UCSD-AML1 (cell line): ENCODE data around the gene ITPRID2.
"Not testable (repeated sequence)": the region's sequence is repeated elsewhere in the genome, so short reads cannot be mapped to it uniquely, and the experiment has no call there.

ENCODE experiments used
- DNase-seq: peaks from one replicate; lab custom pipeline; 2025; ENCODE audit not compliant: unreplicated experiment; lab: John Stamatoyannopoulos, UW

The ITPRID2 gene

DNA sequence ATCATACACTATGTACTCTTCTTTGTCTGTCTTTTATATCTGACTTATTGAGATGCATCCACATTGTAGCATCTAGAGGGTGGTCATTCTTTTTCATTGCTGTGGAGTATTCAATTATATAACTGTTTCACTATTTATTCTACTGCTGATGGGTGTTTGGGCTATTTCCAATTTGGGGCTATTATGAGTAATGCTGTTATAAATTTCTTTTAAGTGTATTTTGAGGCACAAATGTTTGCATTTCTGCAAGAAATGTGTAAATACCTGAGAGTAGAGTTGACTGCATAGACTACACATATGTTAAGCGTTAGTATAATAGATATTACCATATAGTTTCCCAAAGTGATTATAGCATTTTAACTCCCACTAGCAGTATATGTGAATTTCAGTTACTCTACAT lies 67.2 kb downstream of the ITPRID2 start:
- DNase-seq: no peak

DNA sequence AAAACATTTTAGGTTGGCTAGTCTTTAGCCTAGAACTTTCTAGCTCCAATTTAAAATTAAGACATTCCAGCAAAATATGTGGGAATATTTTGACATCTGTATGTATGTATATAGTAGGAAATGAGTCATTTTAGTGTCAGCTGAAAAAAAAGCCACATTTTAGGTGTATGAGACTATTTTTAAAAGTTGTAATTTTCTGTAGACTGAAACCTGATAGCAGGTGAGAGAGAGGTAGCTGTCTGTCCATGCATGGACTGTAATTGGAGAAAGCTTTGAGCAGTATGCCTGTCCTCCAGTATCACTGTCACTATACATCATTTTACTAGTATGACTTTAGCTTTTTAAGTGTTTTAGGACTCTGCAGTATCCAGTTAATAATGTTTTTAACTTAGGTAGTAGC lies 68.0 kb downstream of the ITPRID2 start:
- no peak for DNase-seq

DNA sequence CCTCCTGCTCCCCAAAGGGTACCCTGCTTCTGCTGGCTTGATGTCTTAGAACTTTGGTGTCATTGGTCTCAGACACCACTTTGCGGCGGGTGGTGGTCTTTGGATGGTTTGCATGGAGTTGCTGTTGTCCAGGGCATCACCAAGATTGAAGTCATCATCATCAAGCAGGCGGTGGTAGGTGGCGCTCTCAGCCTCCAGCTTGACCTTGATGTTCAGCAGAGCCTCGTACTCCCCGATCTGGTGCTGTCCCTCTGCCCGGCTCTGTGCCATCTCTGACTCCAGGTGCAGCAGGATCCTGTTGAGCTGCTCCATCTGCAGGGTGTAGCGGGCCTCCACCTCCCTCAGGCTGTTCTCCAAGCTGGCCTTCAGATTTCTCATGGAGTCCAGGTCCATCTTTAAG lies 69.6 kb downstream of the ITPRID2 start:
- not testable (repeated sequence) for DNase-seq

DNA sequence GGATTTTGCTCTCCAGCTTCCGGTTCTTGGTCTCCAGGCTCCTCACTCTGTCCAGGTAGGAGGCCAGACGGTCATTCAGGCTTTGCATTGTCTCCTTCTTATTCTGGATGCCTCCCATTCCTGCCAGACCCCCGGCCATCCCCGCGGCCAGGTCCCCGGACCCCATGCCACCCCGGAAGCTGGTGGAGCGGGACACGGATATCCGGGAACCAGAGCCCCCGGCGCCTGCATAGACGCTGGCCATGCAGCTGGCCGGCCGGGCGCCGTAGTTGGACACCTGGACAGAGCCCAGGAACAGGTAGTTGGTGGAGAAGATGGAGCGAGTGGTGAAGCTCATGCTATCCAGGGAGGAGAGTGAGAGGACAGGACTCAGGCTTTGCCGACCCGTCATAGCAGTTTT lies 70.6 kb downstream of the ITPRID2 start:
- DNase-seq: no peak

DNA sequence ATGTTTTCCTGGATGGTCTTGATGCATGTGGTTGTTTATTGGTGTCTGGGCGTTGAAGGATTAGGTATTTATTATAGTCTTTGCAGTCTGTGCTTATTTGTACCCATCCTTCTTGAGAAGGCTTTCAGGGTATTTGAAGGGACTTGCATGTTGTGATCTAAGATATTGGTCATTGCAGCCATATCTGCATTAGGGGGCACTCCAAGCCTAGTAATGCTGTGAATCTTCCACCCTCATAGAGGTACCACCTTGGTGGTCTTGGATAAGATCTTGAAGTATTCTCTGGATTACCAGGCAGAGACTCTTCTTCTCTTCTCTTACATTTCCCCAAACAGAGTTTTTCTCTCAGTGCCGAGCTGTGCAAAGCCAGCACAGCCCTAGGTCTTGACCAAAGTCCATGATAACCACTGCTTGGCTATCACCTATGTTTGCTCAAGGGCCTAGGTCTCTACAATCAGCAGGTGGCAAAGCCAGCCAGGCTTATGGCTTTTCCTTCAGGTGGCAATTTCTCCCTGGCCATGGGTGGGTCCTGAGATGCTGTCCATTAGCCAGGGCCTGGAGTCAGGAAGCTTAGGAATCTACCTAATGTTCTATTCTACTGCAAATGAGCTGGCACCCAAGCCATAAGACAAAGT lies 78.7 kb downstream of the ITPRID2 start:
- DNase-seq: no peak

DNA sequence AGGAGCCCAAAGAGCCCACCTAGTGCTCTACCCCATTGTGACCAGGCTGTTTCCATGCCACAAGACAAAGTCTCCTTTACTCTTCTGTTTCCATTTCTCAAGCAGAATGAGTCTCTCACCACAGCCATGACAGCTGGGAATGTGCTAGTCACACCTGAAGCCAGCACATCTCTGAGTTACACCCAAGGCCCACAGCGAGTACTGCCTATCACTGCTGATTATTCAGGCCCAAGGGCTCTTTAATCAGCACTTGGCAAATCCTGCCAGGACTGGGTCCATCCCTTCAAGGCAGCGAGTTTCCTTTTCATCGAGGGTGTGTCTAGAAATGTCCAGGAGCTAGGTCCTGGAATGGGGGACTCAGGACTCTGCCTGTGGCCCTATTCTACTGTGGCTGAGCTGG lies 79.5 kb downstream of the ITPRID2 start:
- no peak for DNase-seq

DNA sequence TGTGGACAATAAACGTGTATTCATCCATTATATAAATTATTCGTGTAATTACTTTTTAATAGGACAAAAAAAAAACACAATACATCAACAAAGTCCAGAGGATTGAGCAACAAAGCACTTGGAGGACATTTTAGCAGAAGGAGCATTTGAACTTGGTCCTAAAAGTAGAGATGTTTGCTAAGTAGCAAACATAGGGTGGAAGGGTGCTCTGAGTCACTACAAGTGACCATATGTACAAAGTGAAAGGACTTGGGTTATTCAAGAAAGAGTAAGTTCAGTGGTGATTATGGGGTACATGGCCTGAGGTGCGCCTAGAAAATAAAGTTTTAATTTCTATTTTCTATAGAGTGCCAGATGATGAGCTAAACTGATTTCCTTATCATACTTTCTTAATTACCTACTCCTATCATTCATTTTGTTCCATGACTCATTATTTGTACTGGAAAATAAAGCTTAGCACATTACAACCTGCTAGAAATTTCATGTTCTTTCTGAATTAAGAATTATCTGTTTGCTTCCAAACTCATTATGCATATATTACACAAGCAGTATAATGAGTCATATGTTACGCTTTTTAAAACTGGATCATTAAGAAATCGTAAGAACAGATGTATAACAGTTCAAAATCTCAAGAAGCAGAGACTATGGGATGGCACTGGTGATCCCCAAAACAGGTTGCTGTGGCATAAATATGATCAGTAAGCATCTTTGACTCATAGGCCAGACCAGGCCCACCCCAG lies 81.1 kb downstream of the ITPRID2 start:
- DNase-seq: no peak

DNA sequence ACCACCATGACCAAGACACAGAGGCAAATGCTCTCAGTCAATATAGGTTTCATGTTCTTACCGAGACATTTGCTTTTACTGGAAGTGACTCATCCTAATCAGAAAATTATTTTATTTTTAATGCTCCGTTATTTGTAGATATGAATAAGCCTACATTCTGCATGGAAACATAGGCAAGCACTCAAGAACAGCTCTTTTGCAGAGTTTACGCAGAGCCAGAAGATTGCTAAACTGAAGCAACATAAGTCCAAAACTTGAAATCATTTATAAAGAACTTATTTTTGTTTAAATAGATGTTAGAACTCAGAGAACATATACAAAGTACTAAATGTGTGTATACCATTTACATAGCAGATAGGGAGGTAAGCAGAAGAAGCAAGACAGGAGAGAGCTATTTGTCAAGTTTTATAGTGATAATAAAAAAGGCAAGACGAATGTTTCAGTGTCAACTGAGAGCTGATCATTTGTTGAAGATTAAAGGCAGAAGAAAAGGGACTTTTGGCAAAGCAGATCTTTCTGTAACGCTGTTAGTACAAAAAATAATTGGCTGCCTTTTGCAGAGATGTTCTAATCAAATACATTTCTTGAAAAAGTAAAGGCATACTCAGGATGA lies 81.7 kb downstream of the ITPRID2 start:
- no peak for DNase-seq

DNA sequence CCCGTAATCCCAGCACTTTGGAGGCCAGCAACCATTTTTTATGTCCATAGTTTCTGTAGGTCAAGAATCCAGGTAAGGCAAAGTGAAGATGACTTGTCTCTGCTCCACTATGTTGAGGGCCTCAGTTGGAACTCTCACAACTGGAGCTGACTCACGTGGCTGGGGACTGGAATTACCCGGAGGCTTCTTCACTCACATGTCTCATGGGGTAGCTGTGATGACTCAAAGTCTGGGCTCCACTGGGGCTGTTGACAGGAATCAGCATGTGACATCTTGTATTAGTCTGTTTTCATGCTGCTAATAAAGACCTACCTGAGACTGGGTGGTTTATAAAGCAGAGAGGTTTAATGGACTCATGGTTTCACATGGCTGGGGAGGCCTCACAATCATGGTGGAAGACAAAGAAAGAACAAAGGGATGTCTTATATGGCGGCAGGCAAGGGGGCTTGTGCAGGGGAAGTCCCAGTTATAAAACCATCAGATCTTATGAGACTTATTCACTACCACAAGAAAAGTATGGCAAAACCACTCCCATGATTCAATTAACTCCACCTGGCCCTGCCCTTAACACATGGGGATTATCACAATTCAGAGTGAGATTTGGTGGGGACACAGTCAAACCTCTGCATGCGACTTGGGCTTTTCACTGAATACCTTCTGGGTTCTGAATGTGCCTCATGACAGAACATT lies 86.3 kb downstream of the ITPRID2 start:
- DNase-seq: no peak

DNA sequence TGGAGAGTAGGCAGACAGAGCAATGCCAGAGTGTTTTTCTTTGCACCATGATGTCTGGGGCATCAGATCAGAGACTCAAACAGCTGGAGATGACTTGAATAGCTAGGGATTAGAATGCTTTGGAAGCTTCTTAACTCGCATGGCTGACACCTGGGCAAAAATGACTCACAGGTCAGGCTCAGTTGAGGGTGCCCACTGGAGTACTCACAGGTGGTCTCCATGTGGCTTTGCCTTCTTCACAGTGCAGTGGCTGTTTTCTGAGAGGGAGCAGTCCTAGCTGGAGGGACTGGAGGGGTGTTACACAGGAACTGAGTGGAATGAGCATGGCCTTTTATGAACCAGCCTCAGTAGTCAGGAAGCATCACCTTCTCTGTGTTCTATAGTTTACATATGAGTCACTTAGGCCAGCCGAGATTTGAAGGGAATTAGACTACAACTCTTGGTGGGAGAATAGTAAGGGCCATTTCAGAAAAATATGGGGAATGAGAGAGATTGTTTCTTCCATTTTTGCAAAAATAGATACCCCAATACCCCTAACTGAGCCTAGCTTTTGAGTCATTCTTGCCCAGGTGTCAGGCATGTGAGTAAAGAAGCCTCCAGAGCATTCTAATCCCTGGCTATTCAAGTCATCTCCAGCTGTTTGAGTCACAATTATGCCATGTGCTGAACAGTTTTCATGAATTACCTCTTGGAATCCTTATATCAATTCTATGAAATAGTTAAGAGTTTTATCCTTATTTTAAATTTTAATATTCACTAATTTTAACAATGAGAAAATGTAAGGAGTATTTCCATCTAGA lies 87.0 kb downstream of the ITPRID2 start:
- DNase-seq: no peak
